GM18870 (cell line): ENCODE data around the gene ZNF629.

Source experiments
- ATAC-seq: cut with Tn5 transposase; IDR thresholded peaks from one replicate; pipeline ENCODE4 v1.9.1; 2021; ENCODE audit warnings: moderate library complexity; ENCODE audit not compliant: unreplicated experiment

The ZNF629 gene

GRCh38 chr16:30748634-30749445 is 38.2 kb downstream of the ZNF629 start:
- ATAC-seq: no peak

GRCh38 chr16:30747799-30748633 is 39.0 kb downstream of the ZNF629 start, which contains the start of gene PHKG2:
TSS of gene PHKG2 (plus strand) at chr16:30748425. CDS start at chr16:30748821, 396 bp downstream.
- peak; percentile 82 for ATAC-seq

- ATAC-seq: no peak
Measured at GRCh38 chr16:30747331-30747730, 39.7 kb downstream of the ZNF629 start.

GRCh38 chr16:30746638-30747175 is 40.3 kb downstream of the ZNF629 start:
- no peak for ATAC-seq

- no peak for ATAC-seq
Measured at GRCh38 chr16:30745082-30745481, 41.9 kb downstream of the ZNF629 start.

- ATAC-seq: no peak
Measured at GRCh38 chr16:30744183-30744582, 42.8 kb downstream of the ZNF629 start.

- ATAC-seq: no peak
Measured at GRCh38 chr16:30743716-30744115, 43.3 kb downstream of the ZNF629 start.

- ATAC-seq: no peak
Measured at GRCh38 chr16:30741461-30741914, 45.5 kb downstream of the ZNF629 start.

- no peak for ATAC-seq
Measured at GRCh38 chr16:30740364-30741251, 46.4 kb downstream of the ZNF629 start.

GRCh38 chr16:30738984-30739951 is 47.7 kb downstream of the ZNF629 start:
- ATAC-seq: no peak

GRCh38 chr16:30737794-30738648 is 49.0 kb downstream of the ZNF629 start:
- ATAC-seq: no peak

GRCh38 chr16:30736995-30737793 is 49.8 kb downstream of the ZNF629 start:
- no peak for ATAC-seq

- no peak for ATAC-seq
Measured at GRCh38 chr16:30731411-30731810, 55.6 kb downstream of the ZNF629 start.

- ATAC-seq: no peak
Measured at GRCh38 chr16:30728899-30729672, 57.9 kb downstream of the ZNF629 start.
